ENCODE data around the gene MSH3.
"Not testable (repeated sequence)": the region's sequence is repeated elsewhere in the genome, so short reads cannot be mapped to it uniquely, and the experiment has no call there.

MSH3 gene

DNA sequence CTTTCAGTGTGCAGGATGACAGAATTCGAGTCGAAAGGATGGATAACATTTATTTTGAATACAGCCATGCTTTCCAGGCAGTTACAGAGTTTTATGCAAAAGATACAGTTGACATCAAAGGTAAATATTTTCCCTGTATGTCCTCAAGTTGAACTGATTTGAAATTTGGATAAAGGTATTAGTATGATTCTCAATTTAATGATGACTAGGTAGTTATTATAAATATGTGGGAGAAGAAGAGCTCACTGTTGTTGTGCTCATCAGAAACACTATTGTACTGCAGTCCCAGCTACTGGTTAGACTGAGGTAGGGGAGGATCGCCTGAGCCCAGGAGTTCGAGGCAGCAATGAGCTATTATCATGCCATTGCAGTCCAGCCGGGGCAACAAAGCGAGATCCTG, 71.0 kb downstream of the MSH3 start:
- TF ChIP-seq, protein P1, sequence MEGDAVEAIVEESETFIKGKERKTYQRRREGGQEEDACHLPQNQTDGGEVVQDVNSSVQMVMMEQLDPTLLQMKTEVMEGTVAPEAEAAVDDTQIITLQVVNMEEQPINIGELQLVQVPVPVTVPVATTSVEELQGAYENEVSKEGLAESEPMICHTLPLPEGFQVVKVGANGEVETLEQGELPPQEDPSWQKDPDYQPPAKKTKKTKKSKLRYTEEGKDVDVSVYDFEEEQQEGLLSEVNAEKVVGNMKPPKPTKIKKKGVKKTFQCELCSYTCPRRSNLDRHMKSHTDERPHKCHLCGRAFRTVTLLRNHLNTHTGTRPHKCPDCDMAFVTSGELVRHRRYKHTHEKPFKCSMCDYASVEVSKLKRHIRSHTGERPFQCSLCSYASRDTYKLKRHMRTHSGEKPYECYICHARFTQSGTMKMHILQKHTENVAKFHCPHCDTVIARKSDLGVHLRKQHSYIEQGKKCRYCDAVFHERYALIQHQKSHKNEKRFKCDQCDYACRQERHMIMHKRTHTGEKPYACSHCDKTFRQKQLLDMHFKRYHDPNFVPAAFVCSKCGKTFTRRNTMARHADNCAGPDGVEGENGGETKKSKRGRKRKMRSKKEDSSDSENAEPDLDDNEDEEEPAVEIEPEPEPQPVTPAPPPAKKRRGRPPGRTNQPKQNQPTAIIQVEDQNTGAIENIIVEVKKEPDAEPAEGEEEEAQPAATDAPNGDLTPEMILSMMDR (conservative IDR thresholded peaks at IDR 0.05; ENCODE audit: low read depth, low read length): no peak
- no peak overlapping the region for H3K4me3 ChIP-seq (ENCODE audit: low read depth, low read length)
- no peak for DNase-seq (ENCODE audit: low read depth)

DNA sequence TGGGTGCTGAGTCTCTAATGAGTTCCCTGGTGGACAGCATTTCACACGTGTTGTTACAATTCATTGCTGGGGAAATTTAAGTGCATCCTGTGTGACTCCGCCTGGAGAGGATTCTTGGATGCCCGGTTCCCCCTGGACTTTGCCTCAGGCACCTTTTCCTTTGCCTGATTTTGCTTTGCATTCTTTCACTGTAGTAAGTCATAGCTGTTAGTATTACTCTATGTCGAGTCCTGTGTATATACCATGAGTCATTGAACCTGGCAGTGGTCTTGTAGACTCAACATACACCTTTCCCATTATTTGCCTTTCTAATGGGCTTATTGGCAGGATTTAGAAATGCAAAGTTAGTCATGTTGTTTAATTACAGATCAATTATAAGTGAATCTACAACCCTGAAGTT, 82.3 kb downstream of the MSH3 start:
- DNase-seq (ENCODE audit: low read depth): no peak
- H3K4me3 ChIP-seq (ENCODE audit: low read depth, low read length): no peak overlapping the region
- TF ChIP-seq, protein P1 (conservative IDR thresholded peaks at IDR 0.05; ENCODE audit: low read depth, low read length): no peak

DNA sequence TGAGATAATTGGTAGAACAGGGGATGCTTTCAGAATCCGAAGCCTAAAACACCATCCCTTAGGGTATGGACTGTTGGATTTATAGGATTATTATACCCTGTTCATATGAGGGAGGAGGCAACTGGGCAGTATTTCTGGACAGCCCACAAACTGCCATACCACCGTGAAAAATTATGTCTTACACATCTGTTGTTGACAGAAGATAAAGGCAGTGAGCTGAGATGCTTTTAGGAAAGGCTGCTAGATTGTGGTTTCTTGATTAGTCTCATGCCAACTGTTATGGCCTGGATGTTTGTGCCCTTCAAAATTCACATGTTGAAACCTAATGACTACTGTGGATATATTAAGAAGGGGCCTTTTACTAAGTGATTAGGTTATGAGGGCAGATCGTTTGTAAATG, 84.0 kb downstream of the MSH3 start:
- TF ChIP-seq, protein P1 (conservative IDR thresholded peaks at IDR 0.05; ENCODE audit: low read depth, low read length): no peak

GRCh38 chr5:80739057-80739456, 84.6 kb downstream of the MSH3 start:
- TF ChIP-seq, protein P1 (conservative IDR thresholded peaks at IDR 0.05; ENCODE audit: low read depth, low read length): no peak

More for the DNA sequence above, 84.0 kb downstream of the MSH3 start:
- DNase-seq (ENCODE audit: low read depth): no peak
- H3K4me3 ChIP-seq (ENCODE audit: low read depth, low read length): no peak overlapping the region

GRCh38 chr5:80739496-80739895, 85.0 kb downstream of the MSH3 start:
- no peak overlapping the region for H3K4me3 ChIP-seq (ENCODE audit: low read depth, low read length)
- TF ChIP-seq, protein P1 (conservative IDR thresholded peaks at IDR 0.05; ENCODE audit: low read depth, low read length): no peak
- no peak for DNase-seq (ENCODE audit: low read depth)

More at GRCh38 chr5:80739057-80739456, 84.6 kb downstream of the MSH3 start:
- DNase-seq (ENCODE audit: low read depth): no peak
- no peak overlapping the region for H3K4me3 ChIP-seq (ENCODE audit: low read depth, low read length)

DNA sequence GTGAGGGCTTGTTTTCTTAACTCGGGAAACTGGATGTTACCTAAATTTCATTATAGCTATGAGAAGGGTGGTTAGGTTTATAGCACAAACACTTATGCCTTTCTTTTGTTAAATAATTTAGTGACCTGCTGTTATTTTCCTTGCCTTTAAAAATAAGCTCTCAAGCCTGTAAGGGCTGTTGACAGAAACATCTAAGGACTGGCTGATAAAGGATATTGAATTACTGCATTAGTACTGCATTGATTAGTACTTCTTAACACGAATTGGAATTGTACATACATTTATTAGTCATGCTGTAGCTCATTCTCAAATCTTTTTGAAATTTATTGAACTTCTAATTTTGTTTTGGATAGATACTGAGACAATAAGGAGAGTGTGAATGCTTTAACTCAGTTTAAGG, 85.4 kb downstream of the MSH3 start:
- TF ChIP-seq, protein P1 (conservative IDR thresholded peaks at IDR 0.05; ENCODE audit: low read depth, low read length): no peak
- DNase-seq (ENCODE audit: low read depth): no peak
- no peak overlapping the region for H3K4me3 ChIP-seq (ENCODE audit: low read depth, low read length)

- not testable (repeated sequence) for H3K4me3 ChIP-seq (ENCODE audit: low read depth, low read length); DNase-seq (ENCODE audit: low read depth)
These were observed 86.0 kb downstream of the MSH3 start for GRCh38 chr5:80740488-80740887.

DNA sequence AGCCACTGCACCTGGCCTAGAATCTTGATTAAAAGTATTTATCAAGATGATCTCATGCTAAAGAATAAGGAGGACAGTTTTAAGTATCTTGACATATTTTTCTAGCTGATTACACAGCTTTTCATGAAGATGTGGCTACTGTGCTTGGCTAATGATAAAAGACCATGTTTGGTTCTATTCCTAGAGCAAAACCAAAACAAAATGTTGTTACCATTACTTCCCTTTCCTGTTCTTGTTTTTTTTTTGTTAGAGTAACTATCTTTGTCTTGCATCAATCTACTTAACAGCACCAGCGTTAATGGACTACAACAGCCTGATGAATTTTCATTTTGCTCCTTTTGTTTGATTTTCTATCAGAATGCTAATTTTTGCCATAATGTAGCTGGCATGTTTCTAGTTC, 86.5 kb downstream of the MSH3 start:
- TF ChIP-seq, protein P1 (conservative IDR thresholded peaks at IDR 0.05; ENCODE audit: low read depth, low read length): no peak
- DNase-seq (ENCODE audit: low read depth): no peak
- no peak overlapping the region for H3K4me3 ChIP-seq (ENCODE audit: low read depth, low read length)

All from choroid plexus epithelial cell (primary cell).